ENCODE data around the gene CCDC102B.

Gene CCDC102B

DNA sequence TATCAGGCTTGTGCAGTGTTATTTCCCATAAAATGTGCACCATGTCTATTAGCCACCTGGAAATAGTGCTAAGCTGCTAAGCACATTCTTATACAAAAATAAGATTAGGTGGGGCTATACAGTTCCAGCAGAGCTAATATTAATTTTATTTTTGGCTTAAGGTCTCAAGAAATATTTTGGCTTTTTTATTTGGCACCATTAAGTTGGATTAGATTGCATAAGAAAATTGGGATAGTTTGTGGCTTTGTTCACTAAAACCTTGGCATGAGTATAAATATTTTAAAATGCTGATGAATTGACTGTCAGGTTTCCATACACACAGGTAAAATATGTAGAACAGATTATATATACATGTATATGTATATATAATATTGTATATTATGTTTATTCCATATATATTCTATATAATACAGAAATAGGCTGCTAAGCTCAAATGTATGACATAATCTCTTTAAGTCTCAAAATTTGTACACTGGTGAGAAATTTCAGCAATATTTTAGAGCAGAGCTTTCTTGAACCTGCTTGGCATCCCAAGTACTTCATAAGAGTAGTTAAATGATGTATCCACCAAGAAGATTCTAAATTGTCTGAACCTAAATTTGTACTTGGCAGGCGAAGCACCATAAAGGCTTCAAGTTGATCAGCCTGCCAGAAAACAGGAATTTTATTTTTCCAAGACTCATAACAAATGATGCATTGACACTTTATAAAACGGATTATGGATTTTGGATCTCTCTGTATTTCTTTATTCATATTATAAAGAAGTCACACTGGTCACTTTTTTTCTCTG, 32.6 kb downstream of the CCDC102B start:
- H3K27ac ChIP-seq (ENCODE audit: low read depth, low read length), result no peak overlapping the region
- 88% methylated on average over 1 of the region's 2 CpGs for WGBS
- no peak overlapping the region for H3K9ac ChIP-seq (ENCODE audit: low read depth, low read length)
- no peaks in the 10 kb centered on the region for H3K9me3 ChIP-seq (ENCODE audit: insufficient read depth, low read depth, low read length)
- no peaks in the 10 kb centered on the region; the same call in 1 of the 2 replicates for H3K4me1 ChIP-seq (ENCODE audit: insufficient read depth, low read length)
- H3K27me3 ChIP-seq (ENCODE audit: insufficient read depth, low read length), result no peaks in the 10 kb centered on the region
- no peaks in the 10 kb centered on the region for H3K36me3 ChIP-seq (ENCODE audit: insufficient read depth, low read length)
- no peak overlapping the region for H3K4me3 ChIP-seq (ENCODE audit: low read length)

DNA sequence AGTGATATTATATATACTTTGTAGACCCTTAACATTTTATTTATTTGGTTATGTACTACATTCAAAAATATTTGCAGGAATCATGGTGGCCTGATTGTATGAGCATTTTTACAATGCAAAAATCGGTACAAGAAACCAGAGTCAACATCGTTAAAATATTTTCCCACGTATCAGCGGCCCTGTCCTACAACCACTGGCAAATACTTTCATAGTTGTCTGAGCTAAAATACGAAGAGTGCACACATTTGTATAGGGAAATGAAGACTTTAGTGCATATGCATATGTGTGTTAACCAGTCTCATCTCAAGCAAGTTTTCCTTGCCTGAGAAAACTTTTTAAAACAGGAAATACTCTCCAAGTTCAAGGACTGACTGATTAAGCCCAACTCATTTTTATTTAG, 35.9 kb downstream of the CCDC102B start:
- WGBS, result 73% methylated on average over 5 of the region's 5 CpGs
- no peak overlapping the region for H3K27ac ChIP-seq (ENCODE audit: low read depth, low read length)
- no peaks in the 10 kb centered on the region for H3K36me3 ChIP-seq (ENCODE audit: insufficient read depth, low read length)
- H3K27me3 ChIP-seq (ENCODE audit: insufficient read depth, low read length), result no peaks in the 10 kb centered on the region
- H3K9ac ChIP-seq (ENCODE audit: low read depth, low read length), result no peak overlapping the region
- H3K9me3 ChIP-seq (ENCODE audit: insufficient read depth, low read depth, low read length), result no peaks in the 10 kb centered on the region
- no peak overlapping the region for H3K4me3 ChIP-seq (ENCODE audit: low read length)
- H3K4me1 ChIP-seq (ENCODE audit: insufficient read depth, low read length), result no peaks in the 10 kb centered on the region; the same call in 1 of the 2 replicates

DNA sequence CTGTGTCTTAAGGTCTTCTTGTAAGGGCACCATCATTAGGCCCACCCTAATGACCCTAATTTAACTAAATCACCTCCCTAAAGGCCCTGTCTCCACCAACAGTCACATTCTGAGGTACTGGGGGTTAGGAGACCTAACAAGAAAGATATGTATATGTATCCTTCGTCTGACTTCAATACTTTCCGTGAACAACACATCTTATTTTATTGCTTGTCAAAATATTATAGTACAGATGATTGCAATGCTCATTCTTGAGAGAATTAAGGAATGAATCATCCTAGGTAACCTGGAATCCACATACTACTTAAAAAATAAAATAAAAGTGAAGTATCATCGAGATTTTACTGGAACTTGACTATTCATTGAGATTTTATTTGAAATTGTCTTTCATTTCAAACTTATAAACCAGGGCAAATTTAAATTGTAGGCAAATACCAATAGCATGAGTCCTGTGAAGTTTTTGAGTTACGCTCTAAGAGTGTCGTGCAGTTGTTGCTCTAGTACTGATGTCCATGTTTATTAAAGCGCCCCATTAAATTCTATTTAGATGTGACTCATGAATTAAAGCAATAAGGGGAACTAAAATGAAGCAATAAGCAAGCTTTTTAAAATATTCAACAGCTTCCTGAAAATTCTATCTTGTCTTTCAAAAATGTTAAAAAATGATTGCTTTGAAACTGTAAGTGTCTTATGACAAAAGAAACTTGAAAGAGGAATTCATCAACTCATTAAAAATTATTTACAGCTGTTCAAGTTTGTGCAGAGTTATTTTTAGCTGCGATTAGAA, 40.0 kb downstream of the CCDC102B start:
- Histone ChIP-seq H3K27me3 (ENCODE audit: insufficient read depth, low read length) (no peaks in the 10 kb centered on the region), H3K4me1 (ENCODE audit: insufficient read depth, low read length) (peaks cover 13% of the 10 kb centered on the region), H3K9me3 (ENCODE audit: insufficient read depth, low read depth, low read length) (no peaks in the 10 kb centered on the region), H3K27ac (ENCODE audit: low read depth, low read length) (no peak overlapping the region), H3K9ac (ENCODE audit: low read depth, low read length) (no peak overlapping the region), H3K4me3 (ENCODE audit: low read length) (no peak overlapping the region), H3K36me3 (ENCODE audit: insufficient read depth, low read length) (no peaks in the 10 kb centered on the region)
- 99% methylated on average over 4 of the region's 7 CpGs for WGBS

DNA sequence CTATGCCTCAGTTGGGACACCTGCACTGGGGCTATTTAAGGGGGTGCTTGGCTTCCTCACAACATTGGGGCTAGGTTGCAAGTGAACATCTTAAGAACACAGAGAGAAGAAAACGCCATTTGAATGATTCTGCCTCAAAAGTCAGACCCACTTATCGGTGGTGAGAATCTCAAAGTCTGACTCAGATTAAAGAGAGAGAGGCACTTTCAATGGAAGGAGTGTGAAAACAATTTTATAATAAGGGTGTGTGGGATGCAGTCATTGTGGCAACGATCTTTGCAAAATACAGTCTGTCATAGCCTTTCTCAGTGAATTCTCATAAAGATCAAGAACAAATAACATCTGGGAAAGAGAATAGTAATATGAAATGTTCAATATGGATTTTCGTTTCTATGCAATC, 41.8 kb downstream of the CCDC102B start:
- H3K27ac ChIP-seq (ENCODE audit: low read depth, low read length), result no peak overlapping the region
- no peak overlapping the region for H3K9ac ChIP-seq (ENCODE audit: low read depth, low read length)
- peaks cover 13% of the 10 kb centered on the region for H3K4me1 ChIP-seq (ENCODE audit: insufficient read depth, low read length)
- no peaks in the 10 kb centered on the region for H3K27me3 ChIP-seq (ENCODE audit: insufficient read depth, low read length)
- no peak overlapping the region for H3K4me3 ChIP-seq (ENCODE audit: low read length)
- no peaks in the 10 kb centered on the region for H3K9me3 ChIP-seq (ENCODE audit: insufficient read depth, low read depth, low read length)
- WGBS, result 97% methylated on average over 3 of the region's 4 CpGs
- no peaks in the 10 kb centered on the region for H3K36me3 ChIP-seq (ENCODE audit: insufficient read depth, low read length)

DNA sequence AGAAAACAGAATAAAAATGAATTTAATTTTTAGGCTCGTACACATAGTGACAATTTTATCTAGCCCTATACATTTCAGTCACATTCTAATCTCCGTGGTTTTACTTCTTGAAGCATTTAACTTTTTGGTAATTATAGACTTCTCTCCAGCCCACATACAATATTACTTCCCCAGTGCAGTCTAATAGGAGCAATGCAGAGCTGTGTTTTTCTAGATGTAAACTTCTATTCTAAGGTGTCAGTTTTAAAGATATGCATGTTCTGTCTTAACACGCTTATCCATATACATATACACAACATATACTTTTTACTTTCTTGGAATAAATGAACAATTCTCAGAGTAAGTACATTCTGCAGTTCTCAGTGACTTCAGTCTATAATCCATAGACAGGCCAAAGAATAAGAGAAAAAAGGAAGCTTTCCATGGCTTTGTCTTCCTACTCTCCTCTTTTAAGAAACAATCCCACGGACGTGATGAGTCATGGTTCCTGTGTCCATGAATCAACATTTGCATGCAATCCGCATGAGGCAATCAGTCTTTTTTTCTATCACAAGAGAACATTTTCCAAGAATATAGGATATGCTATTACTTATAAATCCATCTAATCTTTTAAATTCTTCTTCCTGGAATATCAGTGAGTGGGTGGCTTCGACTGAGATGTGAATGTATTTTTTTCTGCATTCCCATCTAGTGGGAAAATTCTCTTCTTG, 42.8 kb downstream of the CCDC102B start:
- no peaks in the 10 kb centered on the region for H3K27me3 ChIP-seq (ENCODE audit: insufficient read depth, low read length)
- no peak overlapping the region for H3K4me3 ChIP-seq (ENCODE audit: low read length)
- no peaks in the 10 kb centered on the region for H3K36me3 ChIP-seq (ENCODE audit: insufficient read depth, low read length)
- no peaks in the 10 kb centered on the region for H3K9me3 ChIP-seq (ENCODE audit: insufficient read depth, low read depth, low read length)
- 71% methylated on average over 6 of the region's 7 CpGs for WGBS
- H3K4me1 ChIP-seq (ENCODE audit: insufficient read depth, low read length), result peaks cover 13% of the 10 kb centered on the region
- H3K9ac ChIP-seq (ENCODE audit: low read depth, low read length), result no peak overlapping the region
- H3K27ac ChIP-seq (ENCODE audit: low read depth, low read length), result peak overlapping the region; percentile 36

DNA sequence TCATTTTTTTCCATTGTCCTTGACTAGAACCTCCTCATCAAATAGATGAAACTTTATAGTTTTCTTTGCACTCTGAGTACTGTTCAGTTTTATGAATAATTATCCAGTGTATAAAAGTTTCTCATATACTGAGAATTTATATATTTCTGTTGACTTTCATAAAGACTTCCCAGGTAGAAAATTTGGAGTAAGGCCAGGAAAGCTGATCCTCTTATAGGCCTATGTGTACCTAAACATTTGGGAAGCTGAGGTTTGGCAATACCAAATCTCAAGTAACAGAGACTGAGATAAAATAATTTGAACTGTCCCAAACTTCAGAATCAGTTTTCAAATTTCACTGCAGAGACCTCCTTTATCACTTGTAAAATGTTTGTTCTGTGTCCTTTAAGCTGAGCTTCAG, 43.4 kb downstream of the CCDC102B start:
- Histone ChIP-seq H3K36me3 (ENCODE audit: insufficient read depth, low read length) (no peaks in the 10 kb centered on the region), H3K27me3 (ENCODE audit: insufficient read depth, low read length) (no peaks in the 10 kb centered on the region), H3K27ac (ENCODE audit: low read depth, low read length) (peak overlapping the region; percentile 20; the same call in 1 of the 2 replicates), H3K9ac (ENCODE audit: low read depth, low read length) (no peak overlapping the region), H3K4me1 (ENCODE audit: insufficient read depth, low read length) (peaks cover 13% of the 10 kb centered on the region), H3K4me3 (ENCODE audit: low read length) (no peak overlapping the region), H3K9me3 (ENCODE audit: insufficient read depth, low read depth, low read length) (no peaks in the 10 kb centered on the region)

DNA sequence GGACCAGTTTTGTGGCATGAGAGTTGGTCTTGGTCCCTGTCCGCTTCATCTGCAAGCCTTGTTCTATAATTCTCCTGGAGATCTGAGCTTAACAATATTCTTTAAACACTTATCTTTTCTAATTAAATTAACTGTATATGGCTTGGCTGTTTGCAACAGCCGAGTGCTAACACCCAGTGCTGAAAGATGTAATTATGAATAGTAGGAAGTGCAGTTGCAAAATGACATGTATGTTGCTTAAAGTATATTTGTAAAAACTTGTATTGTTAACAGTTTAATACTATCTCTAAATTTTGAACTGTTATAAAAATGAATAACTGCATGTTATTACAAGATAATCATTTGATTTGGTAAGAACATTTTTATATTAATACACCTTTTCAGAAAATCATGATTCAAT, 45.1 kb downstream of the CCDC102B start:
- Histone ChIP-seq H3K27me3 (ENCODE audit: insufficient read depth, low read length) (no peaks in the 10 kb centered on the region), H3K9ac (ENCODE audit: low read depth, low read length) (no peak overlapping the region)
- 94% methylated on average over 2 of the region's 2 CpGs for WGBS

DNA sequence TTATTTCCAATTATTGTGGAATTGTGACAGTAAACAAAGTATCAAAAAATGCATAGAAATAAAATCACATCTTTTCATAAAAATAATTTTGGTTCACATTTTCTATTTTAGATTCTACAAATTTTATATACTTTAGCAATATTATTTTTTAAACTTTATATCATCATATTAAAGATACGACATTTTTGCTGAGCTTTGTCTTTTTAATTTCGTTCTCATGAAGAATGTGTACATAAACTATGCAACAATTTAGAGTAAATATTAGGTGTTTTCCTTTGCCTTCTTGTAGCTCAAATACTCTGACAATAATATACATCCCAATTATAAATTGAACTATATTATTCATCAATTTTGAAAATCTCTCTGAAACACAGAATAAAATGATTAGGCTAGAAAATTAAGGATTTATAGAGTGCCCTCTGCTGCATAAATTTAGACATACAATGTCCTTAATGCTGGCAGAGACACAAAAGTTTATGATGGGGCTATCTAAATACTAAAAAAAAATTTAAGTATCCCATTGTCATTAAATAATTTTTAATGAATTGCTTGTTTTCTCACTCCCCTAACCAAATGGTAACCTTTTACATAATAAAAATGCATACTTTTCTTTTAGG, 45.7 kb downstream of the CCDC102B start:
- Histone ChIP-seq H3K4me1 (ENCODE audit: insufficient read depth, low read length) (peaks cover 13% of the 10 kb centered on the region), H3K27me3 (ENCODE audit: insufficient read depth, low read length) (no peaks in the 10 kb centered on the region), H3K27ac (ENCODE audit: low read depth, low read length) (no peak overlapping the region), H3K9ac (ENCODE audit: low read depth, low read length) (no peak overlapping the region), H3K4me3 (ENCODE audit: low read length) (no peak overlapping the region), H3K9me3 (ENCODE audit: insufficient read depth, low read depth, low read length) (no peaks in the 10 kb centered on the region), H3K36me3 (ENCODE audit: insufficient read depth, low read length) (no peaks in the 10 kb centered on the region)
- WGBS, result no CpG with 5 or more reads among the region's 2 CpGs

More for the DNA sequence above, 45.1 kb downstream of the CCDC102B start:
- H3K4me1 ChIP-seq (ENCODE audit: insufficient read depth, low read length), result peaks cover 13% of the 10 kb centered on the region
- H3K36me3 ChIP-seq (ENCODE audit: insufficient read depth, low read length), result no peaks in the 10 kb centered on the region
- H3K4me3 ChIP-seq (ENCODE audit: low read length), result no peak overlapping the region
- no peaks in the 10 kb centered on the region for H3K9me3 ChIP-seq (ENCODE audit: insufficient read depth, low read depth, low read length)
- no peak overlapping the region for H3K27ac ChIP-seq (ENCODE audit: low read depth, low read length)

DNA sequence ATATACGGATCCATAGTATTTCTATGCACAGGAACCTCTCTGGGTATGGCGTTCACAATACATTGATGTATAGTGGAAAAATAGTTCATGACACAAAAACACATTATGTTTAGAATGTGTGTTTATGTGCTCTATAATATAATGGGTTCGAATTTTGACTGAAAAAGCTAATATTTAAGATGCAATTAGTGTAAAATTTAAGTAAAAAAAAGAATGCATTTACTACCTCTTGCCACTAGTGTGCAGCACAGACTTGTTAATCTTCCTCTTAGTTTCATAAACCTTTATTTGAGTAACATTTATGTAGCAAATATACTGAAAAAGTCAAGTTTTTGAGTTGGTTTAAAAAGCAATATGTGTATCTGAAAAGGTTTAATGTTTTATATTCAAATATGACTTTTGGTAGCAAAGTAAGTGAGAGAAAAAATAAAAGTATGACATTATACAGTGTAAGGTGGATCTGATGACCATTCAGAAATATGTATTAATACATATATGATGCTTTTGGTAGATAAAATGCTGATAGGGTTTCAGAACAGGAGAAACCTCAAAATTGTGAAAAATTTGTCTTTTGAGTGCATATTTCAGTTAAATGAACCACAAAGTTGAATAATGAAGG, 49.4 kb downstream of the CCDC102B start:
- H3K9me3 ChIP-seq (ENCODE audit: insufficient read depth, low read depth, low read length), result no peaks in the 10 kb centered on the region
- no peaks in the 10 kb centered on the region for H3K27me3 ChIP-seq (ENCODE audit: insufficient read depth, low read length)
- H3K4me1 ChIP-seq (ENCODE audit: insufficient read depth, low read length), result no peaks in the 10 kb centered on the region
- no peaks in the 10 kb centered on the region for H3K36me3 ChIP-seq (ENCODE audit: insufficient read depth, low read length)
- no peak overlapping the region for H3K9ac ChIP-seq (ENCODE audit: low read depth, low read length)
- no peak overlapping the region for H3K4me3 ChIP-seq (ENCODE audit: low read length)
- WGBS, result 100% methylated on average over 1 of the region's 3 CpGs
- no peak overlapping the region for H3K27ac ChIP-seq (ENCODE audit: low read depth, low read length)

DNA sequence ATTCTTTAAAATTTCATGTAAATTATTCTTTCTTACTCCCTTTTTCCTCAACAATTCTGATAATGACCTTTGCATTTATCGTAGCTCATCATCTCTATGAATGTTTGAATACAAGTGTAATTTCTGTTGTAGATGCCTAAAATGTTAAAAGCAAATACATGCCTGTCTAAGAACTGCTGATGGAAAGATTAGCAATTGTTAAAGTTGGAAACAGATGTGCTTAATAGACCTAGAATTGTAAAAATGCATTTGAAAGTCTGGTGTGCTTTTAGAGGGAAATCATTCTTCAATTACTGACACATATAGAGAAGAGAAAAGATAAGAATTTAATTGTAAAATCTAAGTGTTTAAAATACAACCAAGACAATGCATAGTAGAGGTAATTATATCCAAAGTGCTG, 50.4 kb downstream of the CCDC102B start:
- H3K4me3 ChIP-seq (ENCODE audit: low read length), result no peak overlapping the region
- no peak overlapping the region for H3K27ac ChIP-seq (ENCODE audit: low read depth, low read length)
- 100% methylated on average over 1 of the region's 1 CpG for WGBS
- H3K27me3 ChIP-seq (ENCODE audit: insufficient read depth, low read length), result no peaks in the 10 kb centered on the region
- no peaks in the 10 kb centered on the region for H3K9me3 ChIP-seq (ENCODE audit: insufficient read depth, low read depth, low read length)
- H3K9ac ChIP-seq (ENCODE audit: low read depth, low read length), result no peak overlapping the region
- no peaks in the 10 kb centered on the region for H3K36me3 ChIP-seq (ENCODE audit: insufficient read depth, low read length)
- no peaks in the 10 kb centered on the region for H3K4me1 ChIP-seq (ENCODE audit: insufficient read depth, low read length)
